Left kidney (tissue), 2 donors: ENCODE measurements around the gene CFAP299. TPM values are rescaled to one million over a fixed set of nuclear protein-coding genes. Genes with fewer than 3 reads are reported as not detected.
"Not testable (repeated sequence)": the region's sequence is repeated elsewhere in the genome, so short reads cannot be mapped to it uniquely, and the experiment has no call there.

Source experiments
- DNase-seq: peaks from one replicate; pipeline ENCODE4 v3.0.0-alpha.2; 2013
- polyA plus RNA-seq: library from polyadenylated mRNA; unstranded; fragments of 120-200 nt; gene quantifications from one replicate; pipeline ENCODE4 v1.2.1, GENCODE V29; 2013; ENCODE audit not compliant: insufficient read length

Gene CFAP299
- polyA plus RNA-seq, 1 donor, result 1.00 TPM

DNA sequence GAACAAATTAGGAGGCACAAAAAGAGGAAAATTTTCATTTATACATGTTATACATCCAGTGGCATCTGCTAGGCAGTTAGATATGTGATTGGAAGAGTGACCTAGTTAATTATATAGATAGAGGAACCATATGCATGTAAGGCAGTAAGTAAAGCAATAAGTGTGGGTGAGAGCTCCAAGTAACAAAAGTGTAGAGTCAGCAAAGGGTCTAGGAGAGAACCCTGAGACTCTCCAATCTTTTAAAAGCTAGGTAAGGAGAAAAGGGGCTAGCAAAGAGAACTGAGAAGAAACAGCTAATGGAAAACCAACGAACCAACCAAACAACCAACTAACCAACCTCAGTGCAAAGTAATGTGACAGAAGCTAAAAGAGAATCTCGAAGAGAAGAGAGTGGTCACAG lies 3.8 kb upstream of the CFAP299 start:
- DNase-seq, result no peak

DNA sequence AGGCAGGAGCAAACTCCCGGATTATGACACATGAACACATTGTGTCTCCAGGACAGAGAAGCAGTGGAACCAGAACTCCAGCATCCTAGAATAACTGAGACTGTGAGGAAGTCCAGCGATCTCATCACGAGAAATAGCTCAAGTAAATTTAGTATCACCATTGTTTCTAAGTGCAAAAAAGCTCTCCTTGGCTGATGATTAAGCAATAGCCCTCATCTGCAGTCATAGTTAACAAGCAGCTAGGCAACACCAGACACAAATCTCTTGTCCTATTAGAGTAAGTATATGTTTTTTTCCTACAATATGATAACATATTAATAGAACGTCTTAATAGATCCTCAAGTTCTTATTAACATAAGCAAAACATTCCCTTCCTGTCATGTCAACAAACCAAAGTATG lies 2.4 kb upstream of the CFAP299 start:
- no peak for DNase-seq

DNA sequence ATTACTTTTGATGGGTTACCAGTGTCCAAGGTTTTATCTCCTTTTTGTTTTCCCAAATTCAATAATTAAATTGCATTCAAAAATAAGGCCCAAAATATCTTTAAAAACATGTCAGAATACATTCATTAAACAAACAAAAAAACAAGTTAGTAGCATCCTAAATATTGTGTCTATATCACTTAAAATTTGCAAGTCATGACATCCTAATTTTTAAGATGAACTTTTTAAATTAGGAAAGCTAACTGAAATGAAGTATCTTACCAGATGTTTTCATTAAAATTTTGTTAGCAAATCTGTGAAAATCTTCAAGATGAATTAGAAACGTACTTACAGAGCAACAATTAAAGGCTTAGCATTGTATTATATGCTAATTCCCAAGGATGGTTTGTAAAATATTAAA lies 962 bp upstream of the CFAP299 start:
- DNase-seq, result no peak

DNA sequence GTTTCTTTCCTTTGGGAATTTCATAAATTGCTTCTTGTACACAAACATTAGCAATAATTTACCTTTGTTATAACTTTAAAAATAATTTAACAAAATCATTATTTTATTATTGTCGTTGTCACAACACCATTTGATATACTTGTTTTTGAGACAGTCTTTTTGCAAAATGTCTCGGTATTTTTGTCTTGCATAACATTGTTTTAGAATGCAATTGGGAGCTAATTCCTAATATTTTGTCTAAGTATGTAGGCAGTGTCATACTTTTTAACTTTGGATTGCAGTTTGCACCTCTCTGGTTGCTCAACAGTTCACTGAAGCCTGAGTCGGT lies 340 bp upstream of the CFAP299 start:
- DNase-seq, result no peak

DNA sequence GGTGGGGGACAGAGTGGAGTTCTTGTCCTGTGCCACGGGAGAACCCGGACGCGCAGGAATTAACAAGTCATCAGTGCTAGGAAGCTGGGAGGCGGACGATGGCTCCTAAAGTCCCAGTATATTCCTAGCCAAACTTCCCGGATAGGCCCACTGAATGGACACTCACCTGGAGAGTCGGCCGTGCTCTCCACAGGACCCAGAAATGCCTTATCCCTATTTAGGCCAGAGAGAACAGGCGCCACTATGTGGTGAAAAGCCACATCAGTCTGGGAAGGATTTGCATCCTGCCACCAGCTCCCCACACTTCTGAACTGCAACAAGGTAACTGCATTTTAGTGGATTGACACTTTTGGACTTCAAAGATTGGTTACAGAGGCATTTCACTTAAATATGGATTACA lies 1.1 kb downstream of the CFAP299 start:
- no peak for DNase-seq

DNA sequence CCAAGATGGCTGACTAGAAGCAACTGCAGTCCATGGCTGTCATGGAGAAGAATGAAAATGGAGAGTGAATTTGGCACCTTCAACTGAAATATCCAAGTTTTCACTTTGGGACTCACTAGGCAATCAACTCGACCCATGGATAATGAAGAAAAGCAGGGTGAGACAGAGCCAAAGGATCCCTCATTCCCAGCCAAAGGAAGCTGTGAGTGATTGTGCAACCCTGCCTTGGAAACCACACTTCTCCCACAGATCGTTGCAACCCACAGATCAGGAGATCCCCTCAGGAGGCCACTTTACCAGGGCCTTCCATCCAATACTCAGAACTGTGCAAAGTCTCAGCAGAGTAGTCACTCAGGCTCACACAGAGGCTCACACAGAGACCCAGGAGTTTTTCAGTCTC lies 4.5 kb downstream of the CFAP299 start:
- no peak for DNase-seq

DNA sequence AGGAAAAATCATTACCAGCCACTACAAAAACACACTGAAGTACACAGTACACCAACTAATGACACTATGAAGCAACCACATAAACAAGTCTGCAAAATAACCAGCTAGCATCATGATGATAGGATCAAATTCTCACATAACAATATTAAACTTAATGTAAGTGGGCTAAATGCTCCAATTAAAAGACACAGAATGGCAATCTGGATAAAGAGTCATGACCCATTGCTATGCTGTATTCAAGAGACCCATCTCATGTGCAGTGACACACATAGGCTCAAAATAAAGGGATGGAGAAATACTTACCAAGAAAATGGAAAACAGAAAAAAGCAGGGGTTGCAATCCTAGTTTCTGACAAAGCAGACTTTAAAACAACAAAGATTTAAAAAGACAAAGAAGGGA lies 7.2 kb downstream of the CFAP299 start:
- DNase-seq, result not testable (repeated sequence)

DNA sequence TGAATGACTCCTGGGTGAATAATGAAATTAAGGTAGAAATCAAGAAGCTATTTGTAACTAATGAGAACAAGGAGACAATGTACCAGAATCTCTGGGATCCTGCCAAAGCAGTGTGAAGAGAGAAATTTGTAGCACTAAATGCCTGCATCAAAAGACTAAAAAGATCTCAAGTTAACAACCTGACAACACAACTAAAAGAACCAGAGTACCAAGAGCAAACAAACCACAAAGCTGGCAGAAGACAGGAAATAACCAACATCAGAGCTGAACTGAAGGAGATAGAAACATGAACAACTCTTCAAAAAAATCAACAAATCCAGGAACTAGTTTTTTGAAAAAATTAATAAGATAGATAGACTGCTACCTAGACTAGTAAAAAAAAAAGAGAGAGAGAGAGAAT lies 8.4 kb downstream of the CFAP299 start:
- DNase-seq, result no peak

DNA sequence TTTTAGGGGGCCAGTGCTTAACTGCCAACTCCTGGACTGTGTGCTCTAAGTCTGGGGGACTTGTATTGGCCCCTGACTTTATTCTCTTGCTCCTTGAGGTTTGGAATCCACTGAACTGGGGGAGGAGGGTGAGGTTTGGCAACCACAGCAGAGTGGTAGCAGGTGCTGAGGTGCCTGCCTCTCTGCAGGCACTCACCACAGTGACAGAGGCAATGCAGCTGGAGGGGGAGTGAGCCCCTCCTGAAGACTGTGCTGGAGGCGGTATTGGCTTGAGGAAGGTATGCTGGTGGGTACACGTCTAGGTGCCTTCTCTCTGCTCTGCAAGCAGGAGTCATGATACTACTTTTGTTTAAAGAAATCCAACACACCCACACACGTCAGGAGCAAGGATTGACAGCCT lies 24.6 kb downstream of the CFAP299 start:
- no peak for DNase-seq

DNA sequence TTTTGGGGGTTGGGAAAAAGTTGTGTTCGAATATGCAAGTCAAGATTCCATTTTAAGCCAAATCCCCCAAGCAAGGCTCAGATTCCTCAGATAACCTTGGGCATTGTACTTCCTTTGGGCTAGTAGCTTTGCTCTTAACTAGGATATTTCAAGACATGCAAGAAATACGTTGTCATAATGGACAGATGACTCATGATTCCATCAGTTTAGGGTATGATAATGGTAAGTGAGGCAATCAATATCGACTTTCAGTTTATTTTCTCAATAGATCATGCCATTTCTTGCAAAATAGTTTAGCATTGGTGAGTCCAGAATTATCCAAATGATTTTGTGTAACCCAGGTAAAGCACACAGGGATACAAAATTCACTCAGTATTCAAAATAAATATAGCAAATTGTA lies 25.4 kb downstream of the CFAP299 start:
- DNase-seq, result no peak

DNA sequence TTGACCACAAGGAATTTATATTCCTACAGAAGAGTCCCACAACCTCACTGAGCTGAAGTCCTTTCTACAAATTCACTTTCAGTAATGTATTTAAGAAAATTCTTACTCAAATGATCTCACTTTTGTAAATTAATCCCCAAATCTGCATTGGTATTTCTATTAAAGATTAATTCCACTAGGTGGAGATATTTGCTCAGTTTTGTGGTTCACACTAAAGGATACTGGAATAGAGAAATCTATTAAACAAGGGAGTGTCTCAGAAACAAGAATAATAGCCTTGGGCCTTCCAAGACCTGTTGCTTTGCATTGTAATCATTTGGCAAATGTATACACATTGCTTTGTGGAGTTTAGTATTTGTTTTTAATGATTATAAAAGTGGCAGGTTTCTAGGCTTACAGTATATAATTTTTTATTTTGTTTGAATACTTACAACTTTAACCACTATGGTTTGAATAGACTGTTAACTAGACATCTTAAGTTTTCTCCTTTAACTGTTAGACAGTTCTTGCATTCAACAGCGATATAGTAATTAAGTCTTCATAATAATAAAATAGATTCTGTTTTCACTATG lies 25.9 kb downstream of the CFAP299 start:
- peak; percentile 26 for DNase-seq

DNA sequence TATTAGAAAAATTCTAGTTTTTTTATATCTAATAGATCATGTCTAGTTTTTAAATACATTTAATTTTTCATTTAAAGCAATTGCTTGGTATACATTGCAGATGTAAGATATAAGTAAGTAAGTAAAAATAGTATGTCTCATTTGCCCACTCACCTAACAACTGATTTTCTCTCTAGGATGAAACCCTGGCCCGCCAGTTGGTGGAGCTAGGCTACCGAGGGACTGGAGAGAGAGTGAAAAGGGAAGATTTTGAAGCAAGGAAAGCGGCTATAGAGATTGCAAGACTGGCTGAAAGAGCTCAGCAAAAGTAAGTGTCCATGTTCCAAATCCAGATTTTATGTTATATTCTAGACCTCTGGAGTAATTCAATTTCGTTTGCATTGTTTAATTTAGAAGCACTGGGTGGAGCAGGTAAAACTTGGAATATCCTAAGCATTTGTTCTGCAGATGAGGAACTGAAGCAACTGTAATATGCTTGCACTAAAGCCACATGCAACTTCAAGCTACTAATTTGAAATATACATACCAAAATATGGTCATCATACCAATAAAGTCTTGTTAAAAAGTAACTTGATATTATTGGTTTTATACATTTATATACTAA lies 27.1 kb downstream of the CFAP299 start:
- peak; percentile 40 for DNase-seq

DNA sequence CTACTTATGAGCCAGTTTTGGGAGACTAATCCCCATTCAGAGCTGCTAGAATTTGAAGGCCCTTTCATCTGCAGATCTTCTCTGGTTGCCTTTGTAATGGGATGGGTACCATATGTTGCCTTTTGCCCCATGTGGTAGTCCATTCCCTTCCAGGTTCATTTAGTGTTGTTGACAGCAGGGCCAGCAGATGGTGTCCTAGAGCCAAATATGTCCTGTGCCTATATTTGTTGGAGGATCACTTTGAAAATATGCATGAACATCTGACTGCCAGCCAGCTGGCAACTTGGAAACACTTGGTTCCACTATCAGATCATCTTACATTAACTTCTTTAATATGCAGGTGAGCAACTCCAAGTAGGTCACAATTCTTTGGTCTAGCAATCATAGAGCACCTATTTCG lies 30.4 kb downstream of the CFAP299 start:
- peak; percentile 64 for DNase-seq

DNA sequence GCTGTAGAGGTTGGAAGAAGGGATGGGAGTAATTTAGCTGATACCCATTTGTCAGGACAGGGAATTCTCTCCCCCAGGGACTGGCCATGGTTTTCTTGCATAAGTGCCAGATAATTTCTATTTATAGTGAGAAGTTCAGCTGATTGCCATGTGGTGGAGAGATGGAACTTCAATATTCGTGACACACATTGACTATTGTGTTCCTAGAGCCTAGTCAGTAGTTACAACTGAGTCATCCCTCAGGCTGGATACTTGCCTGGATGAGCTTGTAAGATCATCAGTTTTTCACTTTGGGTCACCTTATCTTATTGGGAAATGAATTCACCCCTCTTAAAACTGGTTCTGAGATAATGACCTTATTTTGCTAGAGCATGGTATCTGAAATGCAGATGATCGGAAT lies 32.2 kb downstream of the CFAP299 start:
- no peak for DNase-seq

DNA sequence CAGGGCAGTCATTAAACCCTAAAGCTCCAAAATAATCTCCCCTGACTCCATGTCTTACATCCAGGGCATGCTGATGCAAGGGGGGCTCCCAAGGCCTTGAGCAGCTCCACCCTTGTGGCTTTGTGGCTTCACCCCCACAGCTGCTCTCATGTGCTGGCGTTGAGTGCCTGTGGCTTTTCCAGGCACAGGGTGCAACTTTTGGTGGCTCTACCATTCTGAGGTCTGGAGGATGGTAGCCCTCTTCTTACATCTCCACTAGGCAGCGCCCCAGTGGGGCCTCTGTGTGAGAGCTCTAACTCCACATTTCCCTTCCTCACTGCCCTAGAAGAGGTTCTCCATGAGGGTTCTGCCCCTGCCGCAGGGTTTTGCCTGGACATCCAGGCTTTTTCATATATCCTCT lies 35.1 kb downstream of the CFAP299 start:
- no peak for DNase-seq

DNA sequence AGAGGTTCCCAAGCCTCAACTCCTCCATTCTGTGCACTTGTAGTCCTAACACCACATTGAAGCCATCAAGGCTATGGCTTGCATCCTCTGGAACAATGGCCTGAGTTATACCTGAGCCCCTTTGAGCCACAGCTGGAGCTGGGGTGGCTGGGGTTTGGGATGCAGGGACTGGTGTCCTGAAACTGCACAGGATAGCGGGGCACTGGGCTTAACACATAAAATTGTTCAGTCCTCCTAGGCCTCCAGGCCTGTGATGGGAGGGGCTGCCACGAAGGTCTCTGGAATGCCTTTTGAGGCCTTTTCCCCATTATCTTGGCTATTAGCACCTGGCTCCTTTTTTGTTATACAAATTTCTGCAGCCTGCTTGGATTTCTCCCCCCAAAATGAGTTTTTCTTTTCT lies 35.5 kb downstream of the CFAP299 start:
- DNase-seq, result no peak

DNA sequence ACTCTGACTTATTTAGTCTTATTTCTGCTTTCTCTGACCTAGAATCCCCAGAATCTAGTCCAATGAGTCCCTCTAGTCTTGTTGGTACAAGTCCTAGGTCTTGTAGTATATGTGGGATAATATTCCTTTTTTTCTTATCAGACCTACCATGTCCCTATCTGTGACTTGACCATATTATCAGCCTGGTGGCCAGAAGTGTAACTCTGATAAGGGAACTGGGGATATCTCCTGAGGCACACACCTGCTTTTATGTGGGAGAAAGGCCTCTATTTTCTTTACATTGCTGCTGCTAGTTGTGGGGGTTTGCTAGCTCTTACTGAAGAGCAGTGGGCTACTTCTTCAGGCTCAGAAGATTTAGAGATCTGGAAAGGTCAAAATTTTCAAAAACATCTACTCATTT lies 38.6 kb downstream of the CFAP299 start:
- no peak for DNase-seq

DNA sequence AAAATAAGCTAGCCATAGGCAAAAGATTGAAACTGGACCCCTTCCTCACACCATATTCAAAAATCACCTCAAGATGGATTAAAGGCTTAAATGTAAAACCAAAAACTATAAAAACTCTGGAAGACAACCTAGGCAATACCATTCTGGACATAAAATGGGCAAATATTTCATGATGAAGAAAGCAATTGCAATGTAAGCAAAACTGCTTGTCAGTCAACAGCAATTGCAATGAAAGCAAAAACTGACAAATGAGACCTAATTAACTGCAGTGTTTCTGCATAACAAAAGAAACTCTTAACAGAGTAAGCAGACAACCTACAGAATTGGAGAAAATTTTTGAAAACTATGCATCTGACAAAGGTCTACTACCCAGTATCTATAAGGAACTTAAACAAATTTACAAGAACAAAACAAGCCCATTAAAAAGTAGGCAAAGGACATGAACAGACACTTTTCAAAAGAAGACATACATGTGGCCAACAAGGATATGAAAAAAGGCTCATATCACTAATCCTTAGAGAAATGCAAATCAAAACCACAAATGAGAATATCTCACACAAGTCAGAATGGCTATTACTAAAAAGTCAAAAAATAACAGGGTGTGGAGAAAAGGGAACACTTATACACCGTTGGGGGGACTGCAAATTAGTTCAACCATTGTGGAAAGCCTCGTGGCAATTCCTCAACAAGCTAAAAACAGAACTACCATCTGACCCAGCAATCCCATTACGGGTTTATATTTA lies 46.7 kb downstream of the CFAP299 start:
- DNase-seq, result no peak

DNA sequence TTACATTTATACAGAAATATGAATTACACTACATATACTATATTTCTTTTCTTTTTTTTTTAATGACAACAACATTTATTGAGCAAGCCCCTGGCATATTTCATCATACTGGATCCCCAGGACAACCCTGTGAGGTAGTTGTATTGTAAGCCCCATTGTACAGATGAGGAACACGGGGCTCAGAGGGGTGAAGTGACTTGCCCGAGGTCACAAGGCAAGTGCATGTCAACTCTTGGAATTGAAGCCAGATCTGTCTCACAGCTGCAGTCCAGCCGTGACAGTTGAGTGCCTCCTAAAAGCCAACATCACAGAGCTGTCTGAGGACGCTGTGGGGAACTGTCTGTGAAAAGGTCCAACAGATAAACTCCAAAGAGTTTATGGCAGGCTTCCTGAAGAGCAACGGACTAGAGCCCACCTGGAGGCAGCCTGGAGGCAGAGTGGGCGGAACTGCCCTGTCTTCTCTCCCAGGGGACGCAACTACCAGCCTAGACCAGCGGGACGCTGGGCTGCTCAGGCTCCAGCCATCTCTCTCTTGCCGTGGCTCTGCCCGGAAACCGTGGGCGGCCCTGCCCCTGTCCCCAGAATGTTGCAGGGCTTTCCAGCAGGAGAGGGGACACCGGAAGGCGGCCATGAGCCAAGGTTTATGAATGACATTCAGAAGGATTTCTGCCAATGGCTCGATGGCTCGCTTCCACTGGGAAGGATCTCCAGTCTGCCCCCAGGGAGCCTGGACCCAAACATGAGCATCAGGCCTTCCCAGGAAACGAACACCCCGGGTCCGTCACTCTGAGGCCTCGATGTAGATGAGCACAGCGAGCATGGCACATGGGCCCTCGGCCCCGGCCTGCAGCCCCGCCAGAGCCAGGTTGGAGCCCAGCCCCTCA lies 50.1 kb downstream of the CFAP299 start:
- no peak for DNase-seq

DNA sequence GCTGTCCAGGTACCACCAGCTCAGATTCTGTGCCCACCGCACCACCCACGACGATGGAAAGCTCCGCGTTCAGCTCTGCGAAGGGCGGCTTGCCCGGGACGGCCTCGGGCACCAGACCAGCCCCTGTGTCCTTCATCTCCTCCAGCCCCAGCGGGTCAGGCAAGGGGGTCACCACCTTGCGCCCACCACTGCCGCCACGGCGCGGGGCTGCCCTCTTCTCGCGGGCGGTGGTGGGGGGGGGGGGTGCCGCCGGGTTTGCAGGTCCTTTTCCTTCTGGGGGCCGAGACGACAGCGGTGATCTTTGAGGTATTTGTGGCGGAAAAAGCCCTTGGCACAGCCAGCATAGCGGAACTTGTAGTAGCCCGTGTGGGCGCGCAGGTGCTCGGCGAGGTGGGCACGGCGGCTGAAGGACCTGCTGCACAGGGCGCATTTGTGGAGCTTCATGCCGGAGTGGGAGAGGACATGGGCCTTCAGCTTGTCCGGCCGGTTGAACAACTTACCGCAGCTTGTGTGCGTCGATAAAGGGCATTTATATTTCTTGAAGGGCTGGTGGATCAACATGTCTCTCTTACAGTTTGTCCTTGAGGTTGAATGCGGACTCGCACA lies 50.9 kb downstream of the CFAP299 start:
- no peak for DNase-seq

DNA sequence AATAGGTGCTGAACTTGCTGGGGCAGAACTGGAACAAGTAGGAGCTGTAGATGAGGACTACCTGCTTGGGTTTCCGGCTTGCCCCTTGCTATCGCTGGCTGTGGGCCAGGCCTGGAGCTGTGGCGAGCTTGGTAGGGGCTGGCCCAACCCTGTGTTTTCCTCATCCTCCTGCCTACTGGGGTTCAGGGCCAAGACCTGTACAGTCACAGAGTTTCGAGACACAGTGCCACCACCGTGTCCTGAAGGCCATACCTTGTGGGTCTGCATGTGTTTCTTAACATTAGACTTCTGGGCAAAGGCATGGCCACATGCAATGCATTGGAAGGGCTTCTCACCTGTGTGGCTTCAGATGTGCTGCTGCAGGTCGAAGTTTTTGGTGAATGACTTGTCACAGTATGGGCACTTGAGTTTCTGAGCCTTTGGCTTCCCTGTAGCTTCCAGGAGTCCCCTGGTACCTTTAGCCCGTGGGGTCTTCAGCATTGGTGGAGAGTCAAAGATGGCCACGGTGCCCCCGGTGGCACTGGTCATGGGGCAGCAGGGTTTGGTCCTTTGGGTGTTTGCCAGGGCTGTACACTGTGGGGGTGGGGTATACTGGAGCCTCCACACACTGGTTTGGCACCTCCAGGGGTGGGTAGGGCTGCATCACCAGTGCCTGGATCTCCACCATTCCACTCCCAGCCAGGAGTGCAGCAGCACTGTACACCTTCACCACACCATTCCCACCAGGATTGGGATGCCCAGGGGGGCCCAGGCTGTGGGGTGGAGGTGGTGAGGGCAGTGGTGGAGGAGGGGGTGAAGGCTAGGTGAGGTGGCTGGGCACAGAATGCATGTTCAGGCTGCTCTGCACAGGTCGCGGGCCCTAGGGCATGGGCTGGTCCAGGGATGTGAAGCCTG lies 52.1 kb downstream of the CFAP299 start:
- no peak for DNase-seq

DNA sequence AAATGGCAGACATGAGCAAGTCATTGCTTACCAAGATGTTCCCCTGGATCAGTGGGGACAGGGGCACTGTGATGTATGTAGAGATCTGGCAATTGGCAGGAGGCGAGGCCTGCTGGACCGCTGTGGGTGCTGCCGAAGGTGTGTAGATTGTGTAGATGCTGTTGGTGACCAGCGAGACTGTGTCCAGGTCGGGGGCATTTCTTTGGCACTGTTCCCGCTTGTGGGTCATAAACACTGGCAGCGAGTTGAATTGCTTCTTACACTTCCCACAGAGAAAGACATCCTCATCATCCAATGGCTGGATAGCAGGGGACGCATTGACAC lies 52.7 kb downstream of the CFAP299 start:
- DNase-seq, result no peak
